Measurements from ENCODE around the gene ALG1L2.

- no peak for TF ChIP-seq CTCF (conservative IDR thresholded peaks at IDR 0.05; ENCODE audit: low read depth, low read length)
- TF ChIP-seq EZH2 (IDR thresholded peaks at IDR 0.05; ENCODE audit: borderline replicate concordance, low read depth, low read length, poor library complexity, severe bottlenecking) = no peak
These were observed 37.3 kb upstream of the ALG1L2 start for GRCh38 chr3:130044370-130044769.

All from A673 (cell line).